H9 (cell line): ENCODE measurements around the gene CHD3. TPM values are rescaled to one million over a fixed set of nuclear protein-coding genes. Genes with fewer than 3 reads are reported as not detected.

Experiments
- DNase-seq: peaks from one replicate; pipeline ENCODE4 v3.0.0-alpha.2; 2017
- H2AFZ ChIP-seq: one replicate; pipeline ENCODE4 v1.6.1; 2013; ENCODE audit warnings: mild to moderate bottlenecking, low read length, control low read depth, moderate library complexity
- H2AK5ac ChIP-seq: 2 replicates; pipeline ENCODE4 v1.6.1; 2013; ENCODE audit warnings: low read length, control low read depth, mixed read lengths; ENCODE audit not compliant: insufficient read length
- H2BK120ac ChIP-seq: one replicate; pipeline ENCODE4 v1.6.1; 2013; ENCODE audit warnings: low read depth, mild to moderate bottlenecking, low read length, control low read depth, inconsistent platforms; ENCODE audit not compliant: poor library complexity, severe bottlenecking
- H2BK12ac ChIP-seq: 2 replicates; pipeline ENCODE4 v1.6.1; 2013; ENCODE audit warnings: low read length, control low read depth, mixed read lengths, low read depth; ENCODE audit not compliant: insufficient read length
- H2BK15ac ChIP-seq: 2 replicates; pipeline ENCODE4 v1.6.1; 2013; ENCODE audit warnings: low read depth, low read length, control low read depth
- H2BK20ac ChIP-seq: one replicate; pipeline ENCODE4 v1.6.1; 2013; ENCODE audit warnings: low read depth, mild to moderate bottlenecking, low read length, control low read depth, inconsistent platforms; ENCODE audit not compliant: poor library complexity, severe bottlenecking
- H2BK5ac ChIP-seq: 2 replicates; pipeline ENCODE4 v1.6.1; 2013; ENCODE audit warnings: low read length, control low read depth, mixed read lengths; ENCODE audit not compliant: insufficient read length
- H3K14ac ChIP-seq: 2 replicates; pipeline ENCODE4 v1.6.1; 2013; ENCODE audit warnings: low read length, control low read depth; ENCODE audit not compliant: insufficient read depth
- H3K18ac ChIP-seq: 2 replicates; pipeline ENCODE4 v1.6.1; 2013; ENCODE audit warnings: low read depth, mild to moderate bottlenecking, mixed read lengths, low read length, control low read depth; ENCODE audit not compliant: insufficient read length
- H3K23ac ChIP-seq: 2 replicates; pipeline ENCODE4 v1.6.1; 2013; ENCODE audit warnings: low read length, control low read depth, mixed read lengths, low read depth; ENCODE audit not compliant: insufficient read length
- H3K23me2 ChIP-seq: 2 replicates; pipeline ENCODE4 v1.6.1; 2013; ENCODE audit warnings: low read depth, mild to moderate bottlenecking, mixed read lengths, low read length, control low read depth; ENCODE audit not compliant: insufficient read length, poor library complexity, severe bottlenecking
- H3K27ac ChIP-seq: 2 replicates; pipeline ENCODE4 v1.5.1; 2013; ENCODE audit warnings: low read length, control low read depth, mixed read lengths, low read depth; ENCODE audit not compliant: insufficient read length
- H3K27me3 ChIP-seq: 2 replicates; pipeline ENCODE4 v1.6.1; 2013; ENCODE audit warnings: low read length, control low read depth, inconsistent platforms; ENCODE audit not compliant: insufficient read depth
- H3K4ac ChIP-seq: 2 replicates; pipeline ENCODE4 v1.6.1; 2013; ENCODE audit warnings: low read depth, mild to moderate bottlenecking, control low read depth, inconsistent platforms, low read length, moderate library complexity
- H3K4me1 ChIP-seq: 2 replicates; pipeline ENCODE4 v1.6.1; 2013; ENCODE audit warnings: low read length, control low read depth, inconsistent platforms; ENCODE audit not compliant: insufficient read depth
- H3K4me2 ChIP-seq: 2 replicates; pipeline ENCODE4 v1.6.1; 2013; ENCODE audit warnings: low read length, control low read depth, mixed read lengths; ENCODE audit not compliant: insufficient read length, insufficient read depth
- H3K56ac ChIP-seq: 2 replicates; pipeline ENCODE4 v1.6.1; 2013; ENCODE audit warnings: low read depth, mild to moderate bottlenecking, mixed read lengths, low read length, control low read depth; ENCODE audit not compliant: insufficient read length
- H3K79me1 ChIP-seq: 2 replicates; pipeline ENCODE4 v1.6.1; 2013; ENCODE audit warnings: low read depth, mild to moderate bottlenecking, moderate library complexity, low read length, control low read depth, inconsistent platforms; ENCODE audit not compliant: insufficient read depth, poor library complexity, severe bottlenecking
- H3K79me2 ChIP-seq: 2 replicates; pipeline ENCODE4 v1.6.1; 2013; ENCODE audit warnings: low read length, control low read depth, inconsistent platforms; ENCODE audit not compliant: insufficient read depth
- H3K9ac ChIP-seq: 2 replicates; pipeline ENCODE4 v1.6.1; 2013; ENCODE audit warnings: low read length, control low read depth, mixed read lengths; ENCODE audit not compliant: insufficient read length; ENCODE audit errors: extremely low read depth
- H3K9me3 ChIP-seq: one replicate; pipeline ENCODE4 v1.6.1; 2013; ENCODE audit warnings: low read depth, low read length, inconsistent platforms; ENCODE audit not compliant: control insufficient read depth
- H3T11ph ChIP-seq: one replicate; pipeline ENCODE4 v1.6.1; 2013; ENCODE audit warnings: mild to moderate bottlenecking, low read length, control low read depth, inconsistent platforms
- H4K20me1 ChIP-seq: one replicate; pipeline ENCODE4 v1.6.1; 2013; ENCODE audit not compliant: control insufficient read depth, insufficient read length, insufficient read depth
- H4K5ac ChIP-seq: 2 replicates; pipeline ENCODE4 v1.6.1; 2013; ENCODE audit warnings: low read depth, mild to moderate bottlenecking, mixed read lengths, low read length, control low read depth; ENCODE audit not compliant: insufficient read length
- H4K8ac ChIP-seq: replicated peaks from 2 replicates; pipeline ENCODE4 v1.6.1; 2013; ENCODE audit warnings: low read length, control low read depth, mixed read lengths, low read depth; ENCODE audit not compliant: insufficient read length
- H4K91ac ChIP-seq: 2 replicates; pipeline ENCODE4 v1.6.1; 2013; ENCODE audit warnings: low read depth, mild to moderate bottlenecking, moderate library complexity, mixed read lengths, low read length, control low read depth; ENCODE audit not compliant: insufficient read length
- H3K27ac Mint-ChIP-seq, 3 experiments: 2 replicates in 2 of 3; 3 replicates in 1 of 3; pipeline ENCODE4 v1.8.0; 2020 to 2021; ENCODE audit warnings: mixed read lengths in 3 of 3, mild to moderate bottlenecking in 1 of 3, moderate library complexity in 1 of 3
- H3K27me3 Mint-ChIP-seq: 2 replicates; pipeline ENCODE4 v1.8.0; 2021; ENCODE audit warnings: low read depth, mild to moderate bottlenecking, moderate library complexity, mixed read lengths
- H3K36me3 Mint-ChIP-seq, 3 experiments: 2 replicates in 2 of 3; 3 replicates in 1 of 3; pipeline ENCODE4 v1.8.0; 2020 to 2021; ENCODE audit warnings: low read depth in 3 of 3, mixed read lengths in 3 of 3; ENCODE audit not compliant: insufficient read depth in 1 of 3
- H3K4me1 Mint-ChIP-seq, 2 experiments: 2 replicates each; pipeline ENCODE4 v1.8.0; 2020; ENCODE audit warnings: mixed read lengths in 2 of 2
- H3K4me3 Mint-ChIP-seq, 2 experiments: 2 replicates in 1 of 2; 3 replicates in 1 of 2; pipeline ENCODE4 v1.8.0; 2020 to 2021; ENCODE audit warnings: mild to moderate bottlenecking in 2 of 2, mixed read lengths in 2 of 2, moderate library complexity in 1 of 2
- H3K9me3 Mint-ChIP-seq, 2 experiments: 2 replicates in 1 of 2; 3 replicates in 1 of 2; pipeline ENCODE4 v1.8.0; 2020; ENCODE audit warnings: mild to moderate bottlenecking in 2 of 2, mixed read lengths in 2 of 2, moderate library complexity in 1 of 2
- WGBS: extraction: QIAGEN DNeasy Blood & Tissue Kit; methylation state at CpG from one replicate; pipeline ENCODE4 v1.1.7; 2013; ENCODE audit warnings: missing lambda C conversion rate, low lambda C conversion rate, mixed read lengths; ENCODE audit not compliant: insufficient read length; ENCODE audit errors: extremely low coverage; 5-methylcytosine and 5-hydroxymethylcytosine counted together
- total RNA-seq: library from RNA; stranded (reverse); gene quantifications from 2 replicates; pipeline ENCODE4 v1.2.1, GENCODE V29; 2021
- TF ChIP-seq, protein P1 (sequence below): fragments of 200-600 bp; sonication (generic); conservative IDR thresholded peaks from 3 replicates; pipeline ENCODE4 v1.8.0; 2021; ENCODE audit warnings: antibody characterized with exemption, mild to moderate bottlenecking

CHD3 gene
- total RNA-seq, 1 experiment from 2014 or later = 33.2 TPM

DNA sequence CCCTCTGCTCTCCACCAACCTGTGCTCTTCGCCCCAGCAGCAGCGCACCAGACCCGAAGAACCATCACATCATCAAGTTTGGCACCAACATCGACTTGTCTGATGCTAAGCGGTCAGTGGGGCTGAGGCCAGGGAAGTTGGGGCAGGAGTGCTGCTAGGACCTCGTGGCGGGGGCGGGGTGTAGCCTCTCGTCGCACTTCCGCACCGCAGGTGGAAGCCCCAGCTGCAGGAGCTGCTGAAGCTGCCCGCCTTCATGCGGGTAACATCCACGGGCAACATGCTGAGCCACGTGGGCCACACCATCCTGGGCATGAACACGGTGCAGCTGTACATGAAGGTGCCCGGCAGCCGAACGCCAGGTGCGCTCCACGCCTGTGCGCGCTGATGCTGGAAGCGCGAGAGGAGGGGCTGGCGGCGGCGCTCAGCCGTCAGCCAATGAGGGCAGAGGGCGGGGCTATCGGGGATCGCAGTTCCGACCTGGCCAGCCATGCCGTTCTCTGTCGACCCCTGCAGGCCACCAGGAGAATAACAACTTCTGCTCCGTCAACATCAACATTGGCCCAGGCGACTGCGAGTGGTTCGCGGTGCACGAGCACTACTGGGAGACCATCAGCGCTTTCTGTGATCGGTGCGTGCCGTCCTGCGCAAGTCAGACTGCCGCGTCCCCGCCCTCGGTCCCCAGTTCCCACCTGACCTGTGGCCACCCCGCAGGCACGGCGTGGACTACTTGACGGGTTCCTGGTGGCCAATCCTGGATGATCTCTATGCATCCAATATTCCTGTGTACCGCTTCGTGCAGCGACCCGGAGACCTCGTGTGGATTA is 36.9 kb upstream of the CHD3 start:
- Histone ChIP-seq H3K23me2 (peaks cover 22% of the 10 kb centered on the region), H3K27me3 (peaks cover 30% of the 10 kb centered on the region; the same call in 1 of the 2 replicates), H3K27ac (no peak overlapping the region), H4K91ac (no peak overlapping the region), H3K23ac (no peak overlapping the region), H2AFZ (no peak overlapping the region), H3T11ph (no peak overlapping the region), H3K4me1 (no peaks in the 10 kb centered on the region; the same call in 1 of the 2 replicates), H3K9ac (no peak overlapping the region), H3K4me2 (peak overlapping the region; percentile 74), H3K79me1 (no peaks in the 10 kb centered on the region), H2BK20ac (no peak overlapping the region), H4K20me1 (no peaks in the 10 kb centered on the region), H4K8ac (no peak overlapping the region), H3K9me3 (no peaks in the 10 kb centered on the region), H3K79me2 (no peaks in the 10 kb centered on the region), H2BK5ac (no peak overlapping the region), H2BK120ac (no peak overlapping the region), H3K14ac (no peak overlapping the region; the same call in 1 of the 2 replicates), H3K4ac (no peak overlapping the region), H3K56ac (no peak overlapping the region), H4K5ac (no peak overlapping the region), H2AK5ac (no peak overlapping the region), H2BK15ac (no peak overlapping the region), H2BK12ac (no peak overlapping the region), H3K18ac (no peak overlapping the region)
- H3K27ac Mint-ChIP-seq = peak overlapping the region in 1 of 3 experiments; percentile 68; a peak in 3 of 7 replicates
- peaks cover 16 to 31% of the 10 kb centered on the region in 2 experiments for H3K4me1 Mint-ChIP-seq
- H3K36me3 Mint-ChIP-seq = peaks cover 2 to 45% (median 32%) of the 10 kb centered on the region in 3 experiments; a peak in 5 of 7 replicates
- peak overlapping the region; percentile 72 to 84 for H3K4me3 Mint-ChIP-seq
- H3K9me3 Mint-ChIP-seq = 0 out of 5 replicates have a peak, but pooled peaks cover 0 to 3% of the 10 kb centered on the region in 2 experiments
- DNase-seq = peak; percentile 98
- H3K27me3 Mint-ChIP-seq = peaks cover 18% of the 10 kb centered on the region
- TF ChIP-seq, protein P1, sequence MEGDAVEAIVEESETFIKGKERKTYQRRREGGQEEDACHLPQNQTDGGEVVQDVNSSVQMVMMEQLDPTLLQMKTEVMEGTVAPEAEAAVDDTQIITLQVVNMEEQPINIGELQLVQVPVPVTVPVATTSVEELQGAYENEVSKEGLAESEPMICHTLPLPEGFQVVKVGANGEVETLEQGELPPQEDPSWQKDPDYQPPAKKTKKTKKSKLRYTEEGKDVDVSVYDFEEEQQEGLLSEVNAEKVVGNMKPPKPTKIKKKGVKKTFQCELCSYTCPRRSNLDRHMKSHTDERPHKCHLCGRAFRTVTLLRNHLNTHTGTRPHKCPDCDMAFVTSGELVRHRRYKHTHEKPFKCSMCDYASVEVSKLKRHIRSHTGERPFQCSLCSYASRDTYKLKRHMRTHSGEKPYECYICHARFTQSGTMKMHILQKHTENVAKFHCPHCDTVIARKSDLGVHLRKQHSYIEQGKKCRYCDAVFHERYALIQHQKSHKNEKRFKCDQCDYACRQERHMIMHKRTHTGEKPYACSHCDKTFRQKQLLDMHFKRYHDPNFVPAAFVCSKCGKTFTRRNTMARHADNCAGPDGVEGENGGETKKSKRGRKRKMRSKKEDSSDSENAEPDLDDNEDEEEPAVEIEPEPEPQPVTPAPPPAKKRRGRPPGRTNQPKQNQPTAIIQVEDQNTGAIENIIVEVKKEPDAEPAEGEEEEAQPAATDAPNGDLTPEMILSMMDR = peak; percentile 96
- no CpG with 5 or more reads among the region's 60 CpGs for WGBS
